A673 (cell line): ENCODE measurements around the gene CGB3.

Source experiments
- CTCF ChIP-seq: fragments of 300-800, 200-600 bp; sonication (generic); conservative IDR thresholded peaks from 2 replicates; pipeline ENCODE4 v1.5.1; 2017; ENCODE audit warnings: low read depth, mild to moderate bottlenecking, antibody characterized with exemption, low read length, moderate library complexity, mixed read lengths
- EZH2 ChIP-seq: fragments of 200-600 bp; sonication (generic); IDR thresholded peaks from 2 replicates; pipeline ENCODE4 v1.6.1; 2017; ENCODE audit warnings: borderline replicate concordance, low read depth, mild to moderate bottlenecking, mixed read lengths, antibody characterized with exemption, low read length; ENCODE audit not compliant: poor library complexity, severe bottlenecking

DNA sequence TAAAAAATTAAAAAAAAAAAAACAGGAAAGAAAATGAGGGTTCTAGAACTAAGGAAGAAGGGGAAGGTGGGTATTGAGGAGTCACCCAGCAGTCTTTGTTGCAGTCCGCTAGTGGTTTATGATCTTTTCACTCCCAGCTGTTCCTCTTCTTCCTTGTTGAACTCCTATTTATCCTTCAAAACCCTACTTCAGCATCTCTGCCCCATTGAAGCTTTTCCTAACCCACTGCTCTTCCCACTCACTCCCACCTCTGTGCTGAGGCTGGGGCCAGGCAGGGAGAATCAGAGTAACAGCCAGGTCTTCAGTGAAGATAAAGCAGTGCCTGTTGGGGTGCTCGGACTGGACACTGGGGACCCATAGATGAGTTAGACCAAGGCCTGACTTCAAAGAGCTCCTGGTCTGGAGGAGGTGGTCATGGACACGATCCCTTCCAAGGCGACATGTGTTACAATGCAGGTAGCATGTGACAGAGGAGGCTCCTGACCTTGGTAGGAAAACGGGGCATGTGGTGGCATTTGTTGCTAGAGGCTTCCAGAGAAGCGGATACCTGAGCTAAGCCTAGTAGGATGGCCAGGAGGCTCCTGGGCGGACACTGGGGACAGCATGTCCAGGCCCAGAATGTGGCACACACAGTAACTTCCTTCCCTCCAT lies 19.0 kb downstream of the CGB3 start:
- TF ChIP-seq EZH2 (no peak), CTCF (no peak)
